Activated T-helper 17 cell treated with anti-CD3 and anti-CD28 coated beads, Interleukin-2, amount 50 U/mL, for 72 hours (primary cell): ENCODE results near the gene CACNG1. TPM values are rescaled to one million over a fixed set of nuclear protein-coding genes. Genes with fewer than 3 reads are reported as not detected.

Source experiments
- ATAC-seq: fragments of 150-1000 bp; cut with Tn5 transposase; replicated peaks from 2 replicates; pipeline ENCODE4 v1.10.0; 2021; ENCODE audit warnings: mild to moderate bottlenecking, moderate library complexity
- H3K27ac Mint-ChIP-seq: one replicate; pipeline ENCODE4 v1.8.0; 2022; ENCODE audit warnings: mixed read lengths
- H3K27me3 Mint-ChIP-seq: one replicate; pipeline ENCODE4 v1.8.0; 2022; ENCODE audit warnings: mixed read lengths
- H3K36me3 Mint-ChIP-seq: one replicate; pipeline ENCODE4 v1.8.0; 2022; ENCODE audit warnings: low read depth, mild to moderate bottlenecking, mixed read lengths
- H3K4me1 Mint-ChIP-seq: one replicate; pipeline ENCODE4 v1.8.0; 2022; ENCODE audit warnings: mixed read lengths
- H3K4me3 Mint-ChIP-seq: one replicate; pipeline ENCODE4 v1.8.0; 2022; ENCODE audit warnings: mild to moderate bottlenecking, mixed read lengths
- H3K9me3 Mint-ChIP-seq: one replicate; pipeline ENCODE4 v1.8.0; 2022; ENCODE audit warnings: mixed read lengths
- total RNA-seq, 2 donors: library from RNA; stranded (reverse); gene quantifications; one replicate each; pipeline ENCODE4 v1.2.3, GENCODE V29; 2022

Gene CACNG1
- total RNA-seq, 2 donors from 2014 or later: not detected

DNA sequence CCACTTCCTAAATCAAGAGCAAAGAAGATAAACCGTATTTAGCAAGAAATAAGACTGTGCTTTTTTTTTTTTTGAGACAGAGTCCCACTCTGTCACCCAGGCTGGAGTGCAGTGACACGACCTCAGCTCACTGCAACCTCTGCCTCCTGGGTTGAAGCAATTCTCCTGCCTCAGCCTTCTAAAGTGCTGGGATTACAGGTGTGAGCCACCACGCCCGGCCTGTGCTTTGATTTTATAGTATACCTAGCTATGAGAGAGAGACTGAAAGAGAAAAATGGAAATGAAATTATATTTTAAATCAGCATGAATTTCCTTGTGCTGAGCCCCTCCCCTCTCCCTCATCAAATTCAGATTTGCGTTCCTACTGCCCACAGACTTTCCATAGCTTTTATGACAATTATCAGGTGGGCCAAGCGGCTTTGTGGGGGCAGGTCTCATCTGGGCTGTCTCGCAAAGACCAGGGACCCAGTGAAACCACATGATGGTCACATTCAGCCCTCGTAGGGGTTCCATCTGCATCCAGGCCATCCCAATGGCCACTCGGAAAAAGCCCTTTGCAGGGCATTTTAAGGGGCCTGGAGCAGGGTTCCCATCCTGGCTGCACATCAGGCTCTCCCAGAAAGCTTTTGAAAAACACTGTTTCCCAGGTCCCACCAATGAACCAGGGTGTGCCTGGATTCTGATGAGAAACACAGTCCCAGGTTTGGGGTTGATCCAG lies 8.5 kb downstream of the CACNG1 start:
- no peak overlapping the region for H3K27ac Mint-ChIP-seq
- no peak for ATAC-seq
- H3K27me3 Mint-ChIP-seq: no peaks in the 10 kb centered on the region
- H3K9me3 Mint-ChIP-seq: peaks cover 9% of the 10 kb centered on the region
- H3K4me3 Mint-ChIP-seq: no peak overlapping the region
- no peaks in the 10 kb centered on the region for H3K36me3 Mint-ChIP-seq
- no peaks in the 10 kb centered on the region for H3K4me1 Mint-ChIP-seq

DNA sequence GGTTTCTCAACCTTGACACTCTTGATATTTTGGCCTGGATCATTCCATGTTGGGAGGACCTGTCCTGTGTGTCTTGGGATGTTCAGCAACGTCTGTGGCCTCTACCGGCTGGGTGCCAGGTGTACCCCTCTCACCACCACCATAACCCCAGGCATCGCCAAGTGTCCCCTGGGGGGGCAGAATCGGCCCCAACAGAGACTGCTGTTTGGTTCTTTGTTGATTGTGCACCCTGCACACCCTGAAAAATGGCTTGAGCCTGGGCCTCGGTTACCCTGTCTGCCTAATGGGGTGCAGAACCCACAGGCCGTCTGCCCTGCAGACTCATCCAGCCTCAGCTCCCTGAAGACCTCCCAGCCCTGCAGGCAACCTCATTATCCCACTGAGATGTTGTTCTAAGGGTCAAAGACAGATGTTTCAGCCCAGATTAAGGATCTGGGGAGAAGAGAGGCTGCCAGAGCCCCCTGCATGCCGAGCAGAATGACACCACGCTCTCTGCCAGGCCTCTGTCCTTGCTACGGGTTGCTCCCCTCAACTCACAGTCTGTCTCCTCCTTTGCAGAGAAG lies 9.2 kb downstream of the CACNG1 start:
- H3K27ac Mint-ChIP-seq: no peak overlapping the region
- no peaks in the 10 kb centered on the region for H3K4me1 Mint-ChIP-seq
- ATAC-seq: no peak
- no peak overlapping the region for H3K4me3 Mint-ChIP-seq
- no peaks in the 10 kb centered on the region for H3K36me3 Mint-ChIP-seq
- H3K27me3 Mint-ChIP-seq: no peaks in the 10 kb centered on the region
- peaks cover 7% of the 10 kb centered on the region for H3K9me3 Mint-ChIP-seq

DNA sequence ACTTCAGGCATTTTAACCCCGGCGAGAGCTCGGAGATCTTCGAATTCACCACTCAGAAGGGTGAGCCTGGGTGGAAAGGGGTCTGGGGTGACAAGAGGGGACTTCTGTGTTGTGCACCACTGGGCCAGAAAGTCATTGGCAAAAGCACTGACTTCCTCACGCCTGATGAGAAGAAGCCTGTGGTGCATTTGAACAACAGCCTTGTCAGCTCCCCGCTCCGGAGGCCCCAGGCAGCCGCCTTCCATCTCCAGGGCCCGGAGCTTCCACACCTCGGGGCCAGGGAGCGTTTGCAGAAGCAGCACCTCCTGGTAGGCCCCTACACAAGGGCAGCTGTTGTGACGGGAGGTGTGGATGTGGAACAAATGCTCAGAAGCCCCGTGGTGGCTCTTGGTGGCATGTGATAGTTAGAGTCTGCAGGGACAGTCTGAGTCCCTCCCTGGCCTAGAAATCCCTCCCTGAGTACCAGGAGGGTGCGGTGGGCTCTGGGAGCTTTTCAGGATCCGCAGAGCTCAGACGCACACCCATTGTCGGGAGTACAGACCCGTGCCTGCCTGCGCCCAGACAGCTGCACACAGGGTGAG lies 9.7 kb downstream of the CACNG1 start:
- Mint-ChIP-seq H3K9me3 (peaks cover 3% of the 10 kb centered on the region), H3K4me1 (no peaks in the 10 kb centered on the region), H3K4me3 (no peak overlapping the region), H3K36me3 (no peaks in the 10 kb centered on the region), H3K27me3 (no peaks in the 10 kb centered on the region), H3K27ac (no peak overlapping the region)
- no peak for ATAC-seq

DNA sequence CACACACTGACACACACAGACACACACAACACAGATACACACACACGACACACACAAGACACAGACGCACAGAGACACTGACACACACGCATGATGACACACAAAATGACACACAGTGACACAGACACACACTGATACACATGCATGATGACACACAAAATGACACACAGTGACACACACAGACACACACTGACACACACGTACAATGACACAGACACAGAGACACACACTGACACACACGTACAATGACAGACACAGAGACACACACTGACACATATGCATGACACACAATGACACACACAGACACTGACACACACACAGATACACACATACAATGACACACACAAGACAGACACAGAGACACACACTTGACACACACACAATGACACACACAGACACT lies 10.3 kb downstream of the CACNG1 start:
- H3K36me3 Mint-ChIP-seq: no peaks in the 10 kb centered on the region
- H3K9me3 Mint-ChIP-seq: peaks cover under 1% of the 10 kb centered on the region
- no peak for ATAC-seq
- H3K27ac Mint-ChIP-seq: no peak overlapping the region
- no peaks in the 10 kb centered on the region for H3K27me3 Mint-ChIP-seq
- H3K4me1 Mint-ChIP-seq: no peaks in the 10 kb centered on the region
- H3K4me3 Mint-ChIP-seq: no peak overlapping the region

DNA sequence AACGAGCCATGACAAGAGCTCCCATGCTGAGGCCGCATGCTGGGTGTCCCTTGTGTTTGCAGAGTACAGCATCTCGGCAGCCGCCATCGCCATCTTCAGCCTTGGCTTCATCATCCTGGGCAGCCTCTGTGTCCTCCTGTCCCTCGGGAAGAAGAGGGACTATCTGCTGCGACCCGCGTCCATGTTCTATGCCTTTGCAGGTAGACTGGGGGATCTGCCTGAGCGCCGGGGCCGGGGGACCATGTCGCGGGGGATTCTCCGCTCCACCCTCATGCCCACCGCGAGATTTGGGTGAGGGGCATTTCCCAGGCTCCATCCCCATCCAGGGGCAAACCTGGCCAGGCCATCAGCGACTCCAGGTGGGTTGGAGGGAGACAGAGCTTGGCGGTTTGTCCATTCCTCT lies 10.7 kb downstream of the CACNG1 start:
- H3K36me3 Mint-ChIP-seq: no peaks in the 10 kb centered on the region
- no peaks in the 10 kb centered on the region for H3K9me3 Mint-ChIP-seq
- no peak for ATAC-seq
- H3K27ac Mint-ChIP-seq: no peak overlapping the region
- no peaks in the 10 kb centered on the region for H3K4me1 Mint-ChIP-seq
- H3K27me3 Mint-ChIP-seq: no peaks in the 10 kb centered on the region
- H3K4me3 Mint-ChIP-seq: no peak overlapping the region

DNA sequence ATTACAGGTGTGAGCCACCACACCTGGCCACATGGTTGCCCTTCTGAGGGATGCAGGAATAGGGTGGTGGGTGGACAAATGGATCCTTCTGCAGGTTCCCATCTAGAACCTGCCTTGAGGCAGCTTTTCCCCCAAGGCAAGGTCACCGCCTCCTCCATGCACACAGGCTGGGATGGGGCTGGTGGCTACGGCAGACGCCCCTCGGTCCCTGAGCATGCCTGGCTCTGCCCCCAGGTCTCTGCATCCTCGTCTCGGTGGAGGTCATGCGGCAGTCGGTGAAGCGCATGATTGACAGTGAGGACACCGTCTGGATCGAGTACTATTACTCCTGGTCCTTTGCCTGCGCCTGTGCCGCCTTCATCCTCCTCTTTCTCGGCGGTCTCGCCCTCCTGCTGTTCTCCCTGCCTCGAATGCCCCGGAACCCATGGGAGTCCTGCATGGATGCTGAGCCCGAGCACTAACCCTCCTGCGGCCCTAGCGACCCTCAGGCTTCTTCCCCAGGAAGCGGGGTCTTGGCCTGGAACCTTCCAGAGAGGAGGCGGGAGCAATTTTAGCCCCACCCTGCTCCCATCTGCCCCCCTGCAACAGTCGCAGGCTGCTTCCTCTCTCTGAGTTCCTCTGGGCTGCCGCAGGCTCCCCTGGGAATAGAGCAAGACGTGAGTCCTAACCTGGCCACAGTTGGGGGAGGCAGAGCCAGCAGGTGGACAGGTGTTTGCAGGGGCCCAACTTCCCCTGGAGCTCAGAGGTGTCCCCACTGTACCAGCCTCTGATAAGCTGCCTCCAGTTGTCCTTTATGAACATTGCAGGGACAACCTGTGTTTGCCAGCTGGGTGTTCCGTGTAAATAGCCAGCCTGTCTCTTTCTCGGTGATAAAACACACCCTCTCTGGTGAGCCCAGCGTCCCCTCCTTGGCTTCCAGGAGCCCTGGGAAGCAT lies 11.7 kb downstream of the CACNG1 start:
- H3K27ac Mint-ChIP-seq: no peak overlapping the region
- H3K4me1 Mint-ChIP-seq: no peaks in the 10 kb centered on the region
- H3K9me3 Mint-ChIP-seq: no peaks in the 10 kb centered on the region
- no peak for ATAC-seq
- no peaks in the 10 kb centered on the region for H3K27me3 Mint-ChIP-seq
- no peaks in the 10 kb centered on the region for H3K36me3 Mint-ChIP-seq
- H3K4me3 Mint-ChIP-seq: no peak overlapping the region

DNA sequence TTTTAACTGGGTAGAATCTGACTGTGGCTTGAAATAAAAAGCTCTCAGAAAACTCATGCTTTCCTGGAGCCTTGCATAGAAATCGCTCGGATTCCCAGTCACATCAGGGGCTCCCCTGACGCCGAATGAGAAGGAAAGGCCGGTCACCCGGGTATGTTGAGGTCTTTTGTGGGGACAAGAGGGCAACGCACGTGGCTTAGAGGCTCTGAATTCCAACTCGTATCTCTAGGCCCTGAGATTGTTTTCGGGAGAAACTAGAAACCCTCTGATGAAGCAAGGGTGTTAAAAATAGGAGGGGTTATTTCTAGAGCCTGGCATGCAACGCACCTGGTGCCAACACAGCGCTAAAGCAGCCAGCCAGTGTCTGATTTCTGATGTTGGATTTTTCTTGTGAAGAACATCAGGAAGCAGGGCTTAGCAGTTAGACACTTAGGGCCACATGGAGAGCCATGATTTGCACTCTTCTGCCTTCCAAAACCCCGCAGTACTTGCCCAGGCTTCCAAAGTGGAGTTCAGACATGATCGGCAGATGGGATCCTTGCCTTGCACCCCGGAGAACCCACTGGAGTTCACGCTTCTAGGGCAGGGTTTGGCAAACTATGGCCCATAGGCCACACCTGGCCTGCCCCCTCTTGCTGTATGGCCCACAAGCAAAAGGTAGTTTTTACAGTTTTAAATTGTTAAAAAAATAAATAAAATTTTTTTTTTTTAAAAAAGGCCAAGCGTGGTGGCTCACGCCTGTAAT lies 12.6 kb downstream of the CACNG1 start:
- no peaks in the 10 kb centered on the region for H3K4me1 Mint-ChIP-seq
- no peaks in the 10 kb centered on the region for H3K36me3 Mint-ChIP-seq

DNA sequence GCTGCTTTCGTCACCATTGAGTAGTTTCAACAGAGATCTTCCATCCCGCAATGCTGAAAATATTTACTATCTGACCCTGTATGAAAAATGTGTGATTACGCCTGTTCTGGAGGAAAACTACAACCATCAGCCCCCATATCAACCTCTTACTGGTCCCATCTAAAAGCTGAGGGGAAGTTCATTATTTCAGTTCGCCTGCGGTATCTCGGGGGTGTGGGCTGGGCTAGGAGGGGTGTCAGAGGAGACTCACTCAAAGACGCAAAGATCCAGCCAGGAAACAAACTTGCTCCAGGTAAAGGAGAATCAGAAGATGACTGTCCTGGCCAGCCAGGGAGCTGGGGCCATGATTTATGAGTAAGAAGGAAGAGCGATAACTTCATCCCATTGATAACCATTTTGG lies 13.7 kb downstream of the CACNG1 start:
- Mint-ChIP-seq H3K27me3 (no peaks in the 10 kb centered on the region), H3K4me1 (no peaks in the 10 kb centered on the region), H3K36me3 (no peaks in the 10 kb centered on the region), H3K9me3 (no peaks in the 10 kb centered on the region), H3K27ac (no peak overlapping the region), H3K4me3 (no peak overlapping the region)
- ATAC-seq: no peak

More for the DNA sequence above, 12.6 kb downstream of the CACNG1 start:
- ATAC-seq: no peak
- Mint-ChIP-seq H3K4me3 (no peak overlapping the region), H3K27ac (no peak overlapping the region), H3K27me3 (no peaks in the 10 kb centered on the region), H3K9me3 (no peaks in the 10 kb centered on the region)

DNA sequence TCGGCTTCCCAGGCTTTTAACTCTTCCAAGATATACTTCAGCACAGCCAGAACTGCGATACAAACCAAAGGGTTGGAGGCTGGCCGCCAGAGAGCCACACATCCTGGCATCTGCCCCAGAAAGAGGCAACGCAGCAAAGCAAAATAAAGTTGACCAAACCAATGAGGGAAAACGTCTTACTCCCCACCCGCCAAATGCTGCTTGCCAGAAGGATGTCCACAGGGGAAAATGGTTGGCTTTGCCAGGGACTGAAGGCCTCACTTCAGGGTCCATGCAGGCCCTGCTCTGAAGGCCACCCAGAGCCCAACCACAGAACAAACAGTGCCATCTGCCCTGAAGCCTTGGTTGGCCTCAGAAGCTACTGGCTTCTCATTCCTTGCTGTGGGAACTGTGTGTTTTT lies 15.0 kb downstream of the CACNG1 start:
- Mint-ChIP-seq H3K27ac (no peak overlapping the region), H3K4me1 (no peaks in the 10 kb centered on the region), H3K36me3 (no peaks in the 10 kb centered on the region), H3K9me3 (no peaks in the 10 kb centered on the region), H3K4me3 (no peak overlapping the region), H3K27me3 (no peaks in the 10 kb centered on the region)
- ATAC-seq: no peak

DNA sequence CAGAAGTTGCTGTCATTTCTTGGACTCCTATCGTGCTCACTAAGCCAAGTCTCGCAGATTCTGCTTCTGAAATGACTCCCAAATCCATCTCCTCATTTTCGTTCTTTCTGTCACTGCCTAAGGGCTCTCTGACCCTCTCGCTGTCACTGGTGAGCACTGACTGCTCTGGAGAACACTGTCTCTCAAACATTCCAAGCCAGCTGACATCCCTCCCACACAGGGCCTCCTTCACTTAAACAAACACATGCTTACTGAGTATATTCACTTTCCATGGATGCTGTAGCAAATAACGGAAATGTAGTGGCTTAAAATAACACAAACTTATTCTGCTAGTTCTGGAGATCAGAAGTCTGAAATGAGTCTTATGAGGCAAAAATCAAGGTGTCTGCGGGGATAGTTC lies 18.8 kb downstream of the CACNG1 start:
- no peaks in the 10 kb centered on the region for H3K36me3 Mint-ChIP-seq
- H3K4me3 Mint-ChIP-seq: no peak overlapping the region
- H3K27ac Mint-ChIP-seq: no peak overlapping the region
- no peaks in the 10 kb centered on the region for H3K9me3 Mint-ChIP-seq
- H3K27me3 Mint-ChIP-seq: no peaks in the 10 kb centered on the region
- no peak for ATAC-seq
- no peaks in the 10 kb centered on the region for H3K4me1 Mint-ChIP-seq

DNA sequence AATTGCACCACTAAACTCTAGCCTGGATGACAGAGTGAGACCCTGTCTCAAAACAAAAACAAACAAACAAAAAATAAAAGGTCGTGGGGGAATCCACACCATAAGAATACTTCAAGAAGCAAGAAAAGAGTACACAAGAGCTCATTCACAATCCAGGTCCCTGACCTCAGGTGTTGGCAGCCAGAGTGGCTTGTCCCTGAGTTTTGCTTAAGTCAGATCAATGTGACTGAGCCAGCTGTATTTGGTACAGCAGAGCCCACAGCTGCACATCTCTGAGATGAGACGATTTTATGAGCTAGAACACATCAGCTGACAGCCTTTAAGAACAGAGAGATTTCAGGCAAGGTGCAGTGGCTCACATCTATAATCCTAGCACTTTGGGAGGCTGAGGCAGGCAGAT lies 22.4 kb downstream of the CACNG1 start:
- Mint-ChIP-seq H3K9me3 (no peaks in the 10 kb centered on the region), H3K27ac (no peak overlapping the region), H3K36me3 (no peaks in the 10 kb centered on the region), H3K27me3 (no peaks in the 10 kb centered on the region), H3K4me1 (no peaks in the 10 kb centered on the region), H3K4me3 (no peak overlapping the region)
- no peak for ATAC-seq

DNA sequence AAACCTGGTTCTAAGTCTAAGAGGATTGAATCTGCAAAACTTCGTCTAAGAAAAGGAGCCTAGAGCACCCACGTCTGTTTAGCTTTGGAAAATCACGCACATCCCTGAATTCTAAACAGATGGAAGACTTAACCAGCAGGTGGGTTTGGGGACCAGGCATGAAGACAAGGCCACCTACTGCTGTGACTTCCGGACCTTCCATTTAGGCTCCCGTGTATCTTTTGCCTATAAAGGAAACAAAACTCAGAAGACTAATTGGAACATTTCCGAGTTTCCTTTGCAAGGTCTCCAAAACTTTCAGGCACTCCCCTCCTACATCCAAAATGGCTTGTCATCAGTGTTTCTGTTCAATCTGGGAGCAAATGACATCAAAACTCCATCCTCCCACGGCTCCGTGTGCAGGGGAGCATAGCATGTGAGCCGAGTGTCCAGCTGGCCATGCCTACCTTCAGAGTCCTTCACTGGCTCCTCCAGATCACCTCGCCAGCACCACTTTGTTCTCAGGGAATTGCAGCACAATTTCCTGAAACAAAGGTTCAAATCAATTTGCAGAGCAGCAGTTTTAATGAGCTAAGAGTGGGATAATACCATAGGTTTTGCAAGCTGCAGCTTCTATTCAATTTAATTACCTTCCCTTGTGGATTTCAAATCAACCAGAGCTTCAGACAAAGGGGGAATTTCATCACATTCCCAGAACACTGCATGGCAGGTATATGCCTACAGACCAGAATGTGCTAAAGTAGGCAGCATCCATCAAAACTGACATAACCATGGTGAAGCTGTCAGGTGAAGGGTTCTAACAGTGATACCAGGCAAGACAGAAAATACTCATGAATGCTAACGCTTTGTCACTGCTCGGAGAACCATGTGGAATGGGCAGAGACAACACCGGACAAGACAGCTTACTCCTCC lies 23.5 kb downstream of the CACNG1 start:
- no peak overlapping the region for H3K27ac Mint-ChIP-seq
- H3K9me3 Mint-ChIP-seq: no peaks in the 10 kb centered on the region
- peaks cover 8% of the 10 kb centered on the region for H3K36me3 Mint-ChIP-seq
- H3K4me1 Mint-ChIP-seq: no peaks in the 10 kb centered on the region
- no peak for ATAC-seq
- H3K27me3 Mint-ChIP-seq: no peaks in the 10 kb centered on the region
- no peak overlapping the region for H3K4me3 Mint-ChIP-seq

DNA sequence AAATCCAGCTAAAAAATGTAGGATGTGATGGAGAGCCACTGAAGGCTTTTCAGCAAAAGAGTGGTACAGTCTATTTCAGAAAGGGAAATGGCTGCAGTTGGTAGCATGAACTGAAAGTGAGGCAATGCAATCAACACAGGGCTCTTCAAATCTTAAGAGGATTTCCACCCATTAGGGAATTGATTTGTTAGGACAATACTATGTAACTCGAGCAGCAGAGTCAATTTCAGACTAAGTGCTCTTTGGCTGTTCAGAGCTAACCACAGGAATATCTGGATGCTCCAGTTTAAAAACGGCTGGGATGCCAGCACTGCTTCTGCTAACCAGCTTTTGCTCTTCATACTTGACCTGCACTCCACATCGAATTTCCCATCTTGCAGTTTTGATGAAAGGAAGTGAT lies 24.6 kb downstream of the CACNG1 start:
- no peaks in the 10 kb centered on the region for H3K27me3 Mint-ChIP-seq
- no peak for ATAC-seq
- H3K36me3 Mint-ChIP-seq: peaks cover 19% of the 10 kb centered on the region
- no peaks in the 10 kb centered on the region for H3K4me1 Mint-ChIP-seq
- no peak overlapping the region for H3K27ac Mint-ChIP-seq
- H3K4me3 Mint-ChIP-seq: no peak overlapping the region
- no peaks in the 10 kb centered on the region for H3K9me3 Mint-ChIP-seq
